Uterus (tissue), 2 donors: ENCODE data around the gene COPS9.

Source experiments
- CTCF ChIP-seq, 4 experiments: fragments of 200-600 bp in 2 of 4; fragments of 450-650 bp in 2 of 4; sonication (generic) in 2 of 4; IDR thresholded peaks; one replicate each; pipeline ENCODE4 v1.5.1; 2016 to 2019; ENCODE audit warnings: antibody characterized with exemption in 4 of 4, mild to moderate bottlenecking in 2 of 4, moderate library complexity in 1 of 4
- POLR2A ChIP-seq, 2 donors: fragments of 450-650 bp; IDR thresholded peaks; one replicate each; pipeline ENCODE4 v1.6.1; 2016; ENCODE audit warnings: antibody characterized with exemption in 2 of 2, mild to moderate bottlenecking in 1 of 2, moderate library complexity in 1 of 2

GRCh38 chr2:240134956-240135520 lies 1.1 kb downstream of the COPS9 start:
- no peak for TF ChIP-seq CTCF (IDR thresholded peaks at IDR 0.05)
- no peak for TF ChIP-seq POLR2A (IDR thresholded peaks at IDR 0.05)
